Measurements from ENCODE around the gene AHCYL1. TPM values are rescaled to one million over a fixed set of nuclear protein-coding genes. Genes with fewer than 3 reads are reported as not detected.

AHCYL1 gene
- total and polyA plus RNA-seq, 2 donors from 2014 or later: 103 to 125 TPM

GRCh38 chr1:109997204-109997866, 12.8 kb downstream of the AHCYL1 start:
- no peak for FAIRE-seq
- TF ChIP-seq, protein P1, sequence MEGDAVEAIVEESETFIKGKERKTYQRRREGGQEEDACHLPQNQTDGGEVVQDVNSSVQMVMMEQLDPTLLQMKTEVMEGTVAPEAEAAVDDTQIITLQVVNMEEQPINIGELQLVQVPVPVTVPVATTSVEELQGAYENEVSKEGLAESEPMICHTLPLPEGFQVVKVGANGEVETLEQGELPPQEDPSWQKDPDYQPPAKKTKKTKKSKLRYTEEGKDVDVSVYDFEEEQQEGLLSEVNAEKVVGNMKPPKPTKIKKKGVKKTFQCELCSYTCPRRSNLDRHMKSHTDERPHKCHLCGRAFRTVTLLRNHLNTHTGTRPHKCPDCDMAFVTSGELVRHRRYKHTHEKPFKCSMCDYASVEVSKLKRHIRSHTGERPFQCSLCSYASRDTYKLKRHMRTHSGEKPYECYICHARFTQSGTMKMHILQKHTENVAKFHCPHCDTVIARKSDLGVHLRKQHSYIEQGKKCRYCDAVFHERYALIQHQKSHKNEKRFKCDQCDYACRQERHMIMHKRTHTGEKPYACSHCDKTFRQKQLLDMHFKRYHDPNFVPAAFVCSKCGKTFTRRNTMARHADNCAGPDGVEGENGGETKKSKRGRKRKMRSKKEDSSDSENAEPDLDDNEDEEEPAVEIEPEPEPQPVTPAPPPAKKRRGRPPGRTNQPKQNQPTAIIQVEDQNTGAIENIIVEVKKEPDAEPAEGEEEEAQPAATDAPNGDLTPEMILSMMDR (IDR thresholded peaks at IDR 0.05; ENCODE audit: borderline replicate concordance, extremely low read depth, insufficient read depth): no peak
- Histone ChIP-seq H3K9me3 (ENCODE audit: control insufficient read depth in 2 of 3, insufficient read depth in 1 of 3, low read length in 3 of 3) (no peaks in the 10 kb centered on the region), H3K36me3 (ENCODE audit: control insufficient read depth in 2 of 3, insufficient read depth in 3 of 3, low read length in 3 of 3) (peaks cover 0 to 2% (median 0%) of the 10 kb centered on the region in 3 donors), H3K27ac (ENCODE audit: low read depth in 2 of 2, low read length in 2 of 2) (no peak overlapping the region), H3K9ac (ENCODE audit: low read length in 3 of 3) (no peak overlapping the region), H3K4me1 (ENCODE audit: control insufficient read depth in 2 of 3, insufficient read depth in 2 of 3, low read depth in 1 of 3, low read length in 3 of 3) (peaks cover 4 to 11% (median 4%) of the 10 kb centered on the region in 3 donors), H3K27me3 (ENCODE audit: control insufficient read depth, insufficient read depth, low read length) (no peaks in the 10 kb centered on the region), H3K4me3 (ENCODE audit: low read length in 3 of 3) (no peak overlapping the region)
- intact Hi-C loops (cut with DNase I): no loop called here
- no peak for DNase-seq

DNA sequence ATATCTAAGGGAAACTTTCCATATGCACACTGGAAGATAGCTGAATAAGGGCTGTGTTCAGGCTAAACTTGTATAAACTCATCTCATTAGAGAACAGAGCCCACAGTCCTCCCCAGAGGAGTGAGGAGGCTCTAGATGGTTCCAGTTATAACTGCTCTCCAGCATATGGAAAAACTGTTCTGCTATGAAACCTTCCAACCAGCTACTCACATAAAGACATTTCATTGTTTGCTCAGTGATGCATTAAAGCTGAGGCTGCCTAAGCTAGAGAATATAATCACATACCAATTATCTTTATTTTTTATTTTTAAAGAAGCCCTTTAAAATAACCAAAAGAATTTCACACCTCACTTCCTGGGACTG, 13.3 kb downstream of the AHCYL1 start:
- Histone ChIP-seq H3K4me3 (ENCODE audit: low read length in 3 of 3) (no peak overlapping the region), H3K36me3 (ENCODE audit: control insufficient read depth in 2 of 3, insufficient read depth in 3 of 3, low read length in 3 of 3) (peaks cover 0 to 2% (median 0%) of the 10 kb centered on the region in 3 donors), H3K27ac (ENCODE audit: low read depth in 2 of 2, low read length in 2 of 2) (no peak overlapping the region), H3K9ac (ENCODE audit: low read length in 3 of 3) (no peak overlapping the region), H3K9me3 (ENCODE audit: control insufficient read depth in 2 of 3, insufficient read depth in 1 of 3, low read length in 3 of 3) (no peaks in the 10 kb centered on the region), H3K27me3 (ENCODE audit: control insufficient read depth, insufficient read depth, low read length) (no peaks in the 10 kb centered on the region), H3K4me1 (ENCODE audit: control insufficient read depth in 2 of 3, insufficient read depth in 2 of 3, low read depth in 1 of 3, low read length in 3 of 3) (peaks cover 4 to 11% (median 4%) of the 10 kb centered on the region in 3 donors)
- FAIRE-seq (no peak), DNase-seq (peak in 1 of 5 donors; percentile 41)
- intact Hi-C loops (cut with DNase I): no loop called here
- TF ChIP-seq, protein P1 (IDR thresholded peaks at IDR 0.05; ENCODE audit: borderline replicate concordance, extremely low read depth, insufficient read depth): no peak

GRCh38 chr1:110002695-110003094, 18.1 kb downstream of the AHCYL1 start:
- H3K9ac ChIP-seq (ENCODE audit: low read length in 3 of 3): no peak overlapping the region
- peaks cover 11 to 41% (median 24%) of the 10 kb centered on the region in 3 donors for H3K4me1 ChIP-seq (ENCODE audit: control insufficient read depth in 2 of 3, insufficient read depth in 2 of 3, low read depth in 1 of 3, low read length in 3 of 3)
- no peaks in the 10 kb centered on the region for H3K27me3 ChIP-seq (ENCODE audit: control insufficient read depth, insufficient read depth, low read length)

More at GRCh38 chr1:110002695-110003094, 18.1 kb downstream of the AHCYL1 start:
- DNase-seq (no peak), FAIRE-seq (no peak)
- intact Hi-C loops (cut with DNase I): no loop called here
- H3K9me3 ChIP-seq (ENCODE audit: control insufficient read depth in 2 of 3, insufficient read depth in 1 of 3, low read length in 3 of 3): no peaks in the 10 kb centered on the region
- no peaks in the 10 kb centered on the region for H3K36me3 ChIP-seq (ENCODE audit: control insufficient read depth in 2 of 3, insufficient read depth in 3 of 3, low read length in 3 of 3)
- TF ChIP-seq, protein P1 (IDR thresholded peaks at IDR 0.05; ENCODE audit: borderline replicate concordance, extremely low read depth, insufficient read depth): no peak
- H3K27ac ChIP-seq (ENCODE audit: low read depth in 2 of 2, low read length in 2 of 2): no peak overlapping the region
- no peak overlapping the region for H3K4me3 ChIP-seq (ENCODE audit: low read length in 3 of 3)

All from kidney (tissue), 14 donors.